K562 (cell line): ENCODE data around the gene TAMALIN. TPM values are rescaled to one million over a fixed set of nuclear protein-coding genes. Genes with fewer than 3 reads are reported as not detected.

Experiments
- ARID1B ChIP-seq: fragments of 450-650 bp; IDR thresholded peaks from 2 replicates; pipeline ENCODE4 v1.6.1; 2016; ENCODE audit warnings: antibody characterized with exemption, mild to moderate bottlenecking, inconsistent platforms
- ATF7 ChIP-seq: fragments of 450-650 bp; IDR thresholded peaks from 2 replicates; pipeline ENCODE4 v1.7.1; 2014; ENCODE audit warnings: mild to moderate bottlenecking, moderate library complexity
- CBX1 ChIP-seq: sonication (generic); IDR thresholded peaks from 2 replicates; pipeline ENCODE4 v1.6.1; 2016; ENCODE audit warnings: antibody characterized with exemption, low read depth, mild to moderate bottlenecking
- EGR1 ChIP-seq: fragments of 450-650 bp; conservative IDR thresholded peaks from 2 replicates; pipeline ENCODE4 v1.6.1; 2017; ENCODE audit warnings: mild to moderate bottlenecking
- ELF1 ChIP-seq: fragments of 200-800 bp; sonication (Bioruptor generic); IDR thresholded peaks from 2 replicates; pipeline ENCODE4 v1.6.1; 2016; ENCODE audit warnings: missing genetic modification characterization, missing compliant biosample characterization
- ESRRA ChIP-seq: fragments of 450-650 bp; IDR thresholded peaks from 2 replicates; pipeline ENCODE4 v1.6.1; 2014; ENCODE audit warnings: low read depth, mild to moderate bottlenecking, moderate library complexity, borderline replicate concordance
- FOXA3 ChIP-seq, 2 experiments: fragments of 450-650 bp in 1 of 2; sonication (generic) in 1 of 2; formaldehyde crosslinking; IDR thresholded peaks in 1 of 2; conservative IDR thresholded peaks in 1 of 2; 2 replicates each; pipeline versions ENCODE4 v1.4.0 to v1.8.0; 2020 to 2022; ENCODE audit warnings: mild to moderate bottlenecking in 2 of 2, missing genetic modification reagents in 1 of 2
- HLTF ChIP-seq: fragments of 450-650 bp; IDR thresholded peaks from 2 replicates; pipeline ENCODE4 v1.6.1; 2016
- KLF13 ChIP-seq: fragments of 450-650 bp; IDR thresholded peaks from 2 replicates; pipeline ENCODE4 v1.6.1; 2016; ENCODE audit warnings: missing genetic modification characterization, low read depth, mild to moderate bottlenecking, missing compliant biosample characterization, moderate library complexity, borderline replicate concordance
- LARP7 ChIP-seq: fragments of 450-650 bp; IDR thresholded peaks from 2 replicates; pipeline ENCODE4 v1.6.1; 2016
- LCOR ChIP-seq: sonication (generic); formaldehyde crosslinking; IDR thresholded peaks from 2 replicates; pipeline ENCODE4 v1.8.0; 2022; ENCODE audit warnings: mild to moderate bottlenecking, missing genetic modification reagents
- MAZ ChIP-seq, 2 experiments: fragments of 450-650 bp in 1 of 2; sonication (generic) in 1 of 2; formaldehyde crosslinking; IDR thresholded peaks in 1 of 2; conservative IDR thresholded peaks in 1 of 2; 2 replicates each; pipeline versions ENCODE4 v1.4.0 to v1.5.0; 2020; ENCODE audit warnings: mild to moderate bottlenecking in 1 of 2, missing genetic modification reagents in 1 of 2
- MTA3 ChIP-seq: fragments of 450-650 bp; formaldehyde crosslinking; IDR thresholded peaks from 2 replicates; pipeline ENCODE4 v1.6.1; 2017; ENCODE audit warnings: mild to moderate bottlenecking, borderline replicate concordance
- NFATC3 ChIP-seq: fragments of 450-650 bp; IDR thresholded peaks from 2 replicates; pipeline ENCODE4 v1.6.1; 2017; ENCODE audit warnings: mild to moderate bottlenecking
- SAFB ChIP-seq: fragments of 200-400 bp; formaldehyde crosslinking; IDR thresholded peaks from 2 replicates; pipeline ENCODE4 v1.6.1; 2017; ENCODE audit warnings: low read depth, low read length, borderline replicate concordance
- SLC30A9 ChIP-seq: fragments of 250-450 bp; sonication (Bioruptor Pico); IDR thresholded peaks from 2 replicates; pipeline ENCODE4 v1.8.0; 2022; ENCODE audit warnings: mild to moderate bottlenecking, moderate library complexity
- SRF ChIP-seq, 2 experiments: fragments of 250-450, 450-650 bp in 1 of 2; sonication (Bioruptor Pico) in 1 of 2; sonication (generic) in 1 of 2; formaldehyde crosslinking; IDR thresholded peaks; 2 replicates each; pipeline versions ENCODE4 v1.5.0 to v1.5.1; 2020 to 2022; ENCODE audit warnings: mild to moderate bottlenecking in 1 of 2, missing genetic modification reagents in 1 of 2
- THRA ChIP-seq: fragments of 450-650 bp; IDR thresholded peaks from 2 replicates; pipeline ENCODE4 v1.6.1; 2017; ENCODE audit warnings: mild to moderate bottlenecking, moderate library complexity
- ZMIZ1 ChIP-seq, 2 experiments: fragments of 150-350 bp in 1 of 2; IDR thresholded peaks; 2 replicates each; pipeline ENCODE4 v1.6.1; 2012 to 2016; ENCODE audit warnings: low read depth in 2 of 2, low read length in 2 of 2, mild to moderate bottlenecking in 1 of 2, moderate library complexity in 1 of 2
- ZNF12 ChIP-seq: sonication (generic); formaldehyde crosslinking; IDR thresholded peaks from 2 replicates; pipeline ENCODE4 v1.4.0; 2020; ENCODE audit warnings: mild to moderate bottlenecking, missing genetic modification reagents
- ZNF134 ChIP-seq: fragments of 250-450 bp; sonication (Bioruptor Pico); conservative IDR thresholded peaks from 2 replicates; pipeline ENCODE4 v1.4.0; 2020
- ZNF75A ChIP-seq: fragments of 450-650 bp; formaldehyde crosslinking; IDR thresholded peaks from 2 replicates; pipeline ENCODE4 v1.4.0; 2020; ENCODE audit warnings: mild to moderate bottlenecking
- polyA plus RNA-seq, 8 experiments: library from polyadenylated mRNA; depleted of rRNA in 4 of 8; stranded (reverse) in 5 of 8; unstranded in 3 of 8; fragments of >200 nt; fragmentation: Nextera tagmentation in 2 of 8; fragmentation: Illumina TruSeq in 1 of 8; extraction: Ambion mirVana in 2 of 8; extraction: Trizol in 1 of 8; gene quantifications; 2 replicates each; pipeline versions ENCODE4 v1.2.1 to v1.2.3, GENCODE V29; 2011 to 2014; ENCODE audit warnings: inconsistent platforms in 1 of 8, missing spikeins in 1 of 8
- total RNA-seq, 7 experiments: library from RNA; depleted of rRNA in 6 of 7; stranded (reverse); fragments of >200 nt in 6 of 7; fragmentation: Illumina TruSeq in 2 of 7; extraction: Trizol in 2 of 7; gene quantifications; 2 replicates each; pipeline versions ENCODE4 v1.2.1 to v1.2.3, GENCODE V29; 2011 to 2021; ENCODE audit warnings: low replicate concordance in 1 of 7

The TAMALIN gene
- total and polyA plus RNA-seq, 9 of the 15 experiments (the other 6 are each of a cell fraction or from before 2014, with no cell fraction given), result 0.74 to 2.2 (median 1.5) TPM; not detected in 2

DNA sequence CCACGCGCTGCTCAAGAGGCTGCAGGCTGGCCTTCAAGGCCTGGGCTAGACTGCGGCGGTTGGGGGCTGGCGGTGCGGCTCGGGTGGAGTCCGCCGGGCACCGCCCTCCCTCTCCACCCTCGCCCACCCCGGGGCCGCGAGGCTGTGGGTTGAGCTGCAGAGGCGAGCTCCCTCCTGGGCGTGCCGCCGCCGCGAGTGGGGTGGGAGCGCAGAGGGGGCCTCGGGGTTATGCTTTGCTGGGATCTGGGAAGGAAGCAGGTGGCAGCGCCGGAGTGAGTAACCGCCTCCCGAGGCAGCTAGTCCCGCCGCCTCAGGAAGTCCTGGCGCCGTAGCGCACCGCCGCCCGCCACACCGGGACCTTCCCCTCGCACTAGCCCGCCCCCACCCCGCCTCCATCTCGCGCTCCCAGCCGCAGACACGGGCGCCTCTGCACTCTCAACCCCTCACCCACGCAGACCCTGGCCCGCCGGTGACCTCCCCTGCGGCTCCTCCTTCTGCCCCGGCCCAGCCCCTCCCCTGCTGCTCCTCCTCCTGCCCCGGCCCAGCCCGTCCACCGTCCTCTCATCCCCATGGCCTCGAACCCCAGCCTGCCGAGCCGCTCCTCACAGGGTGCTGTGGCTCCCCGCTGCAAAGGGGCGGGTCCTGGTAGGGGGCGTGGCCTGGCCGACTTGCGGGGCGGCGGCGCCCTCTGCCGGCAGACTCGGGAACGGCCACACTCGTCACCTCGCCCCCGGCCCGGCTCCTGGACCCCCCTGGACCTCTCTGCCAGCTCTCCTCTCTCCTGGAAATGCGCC is 16.6 kb downstream of the TAMALIN start (continued):
- TF ChIP-seq SLC30A9, result no peak
- TF ChIP-seq THRA, result no peak
- no peak for TF ChIP-seq ZNF75A
- TF ChIP-seq LARP7, result no peak
- 0 out of 2 replicates have a peak, but pooled peaks have one; percentile 27 for TF ChIP-seq ESRRA
- peak; percentile 95 for TF ChIP-seq KLF13 (tag)
- TF ChIP-seq EGR1, result peak; percentile 74
- no peak for TF ChIP-seq ARID1B
- peak; percentile 70; the same call in 1 of the 2 replicates for TF ChIP-seq CBX1
- TF ChIP-seq LCOR (CRISPR knock-in tag), result no peak
- TF ChIP-seq ZNF12 (CRISPR knock-in tag), result no peak
- peak; percentile 25; the same call in 1 of the 2 replicates for TF ChIP-seq SAFB
- no peak for TF ChIP-seq NFATC3
- TF ChIP-seq MAZ (CRISPR knock-in tag; conservative IDR thresholded peaks at IDR 0.05 in 1 of 2, IDR thresholded peaks at IDR 0.05 in 1 of 2), result peak; percentile 23 to 68; a peak in 2 of 4 replicates
- 0 out of 2 replicates have a peak, but pooled peaks have one; percentile 43 for TF ChIP-seq HLTF
- TF ChIP-seq ATF7, result peak; percentile 53; the same call in 1 of the 2 replicates
- peak; percentile 65 for TF ChIP-seq ZNF134 (CRISPR knock-in tag)
- 0 out of 2 replicates have a peak, but pooled peaks have one; percentile 56 for TF ChIP-seq MTA3
- peak in 1 of 2 experiments; percentile 66; a peak in 1 of 4 replicates for TF ChIP-seq SRF (CRISPR knock-in tag; IDR thresholded peaks at IDR 0.05)
- TF ChIP-seq FOXA3 (CRISPR knock-in tag; conservative IDR thresholded peaks at IDR 0.05 in 1 of 2, IDR thresholded peaks at IDR 0.05 in 1 of 2), result no peak
- no peak for TF ChIP-seq ELF1
- 0 out of 4 replicates have a peak, but pooled peaks of 1 of the 2 experiments have one; percentile 18 for TF ChIP-seq ZMIZ1 (IDR thresholded peaks at IDR 0.05; ENCODE audit: low read depth in 2 of 2, low read length in 2 of 2)
